IMR-90 (cell line): Measurements from ENCODE around the gene CEP72. TPM values are rescaled to one million over a fixed set of nuclear protein-coding genes. Genes with fewer than 3 reads are reported as not detected.

Experiments
- ATAC-seq: fragments of 200-7000 bp; cut with Tn5 transposase; 2 replicates; pipeline ENCODE4 v1.9.1; 2020; ENCODE audit warnings: low read depth, mild to moderate bottlenecking, moderate library complexity
- BruUV-seq: library from RNA; stranded (reverse); fragments of 400-500 nt; replicated peaks from 2 replicates; lab custom pipeline; 2021; lab: Mats Ljungman, UMichigan
- CTCF ChIA-PET: fragments of 300-600 bp; formaldehyde crosslinking; extraction: SDS; loops from one replicate; lab custom pipeline; 2021; ENCODE audit warnings: antibody characterized with exemption; lab: Yijun Ruan, JAX
- POLR2A ChIA-PET: fragments of 300-600 bp; sonication (Branson Sonifier 250); formaldehyde crosslinking; loops from one replicate; lab custom pipeline; 2022; ENCODE audit warnings: antibody characterized with exemption; ENCODE audit not compliant: unreplicated experiment; lab: Charles Lee
- DNase-seq: peaks from one replicate; pipeline ENCODE4 v3.0.0; 2013
- H2AFZ ChIP-seq: replicated peaks from 2 replicates; pipeline ENCODE3; 2013; ENCODE audit warnings: low read length, mild to moderate bottlenecking; ENCODE audit not compliant: poor library complexity
- H2AK5ac ChIP-seq: 2 replicates; pipeline ENCODE4 v1.6.1; 2013; ENCODE audit warnings: low read depth, low read length, inconsistent platforms
- H2AK9ac ChIP-seq: replicated peaks from 2 replicates; pipeline ENCODE3; 2013; ENCODE audit warnings: mild to moderate bottlenecking, low read depth, low read length, moderate library complexity; ENCODE audit not compliant: poor library complexity
- H2BK120ac ChIP-seq: 2 replicates; pipeline ENCODE4 v1.6.1; 2013; ENCODE audit warnings: low read depth, low read length, inconsistent platforms
- H2BK15ac ChIP-seq: 3 replicates; pipeline ENCODE4 v1.6.1; 2013; ENCODE audit warnings: low read depth, low read length, inconsistent platforms
- H2BK20ac ChIP-seq: 2 replicates; pipeline ENCODE4 v1.6.1; 2013; ENCODE audit warnings: low read depth, mild to moderate bottlenecking, inconsistent platforms, low read length, moderate library complexity
- H2BK5ac ChIP-seq: 2 replicates; pipeline ENCODE4 v1.6.1; 2013; ENCODE audit warnings: mild to moderate bottlenecking, low read depth, low read length, inconsistent platforms; ENCODE audit not compliant: poor library complexity, severe bottlenecking
- H3K14ac ChIP-seq: replicated peaks from 2 replicates; pipeline ENCODE4 v1.6.1; 2013; ENCODE audit warnings: low read depth, low read length, inconsistent platforms
- H3K18ac ChIP-seq: 2 replicates; pipeline ENCODE4 v1.6.1; 2013; ENCODE audit warnings: low read depth, low read length, control low read depth
- H3K23ac ChIP-seq: 2 replicates; pipeline ENCODE4 v1.6.1; 2013; ENCODE audit warnings: low read depth, low read length, inconsistent platforms
- H3K27ac ChIP-seq: 2 replicates; pipeline ENCODE4 v1.5.1; 2013; ENCODE audit warnings: mild to moderate bottlenecking, control low read depth, low read length; ENCODE audit not compliant: insufficient read depth
- H3K27me3 ChIP-seq: 2 replicates; pipeline ENCODE4 v1.6.1; 2013; ENCODE audit warnings: low read length; ENCODE audit not compliant: control insufficient read depth, insufficient read depth
- H3K36me3 ChIP-seq: 2 replicates; pipeline ENCODE4 v1.6.1; 2013; ENCODE audit warnings: low read length, mixed read lengths; ENCODE audit not compliant: control insufficient read depth, insufficient read depth
- H3K4ac ChIP-seq: 2 replicates; pipeline ENCODE4 v1.6.1; 2013; ENCODE audit warnings: low read depth, low read length, inconsistent platforms
- H3K4me1 ChIP-seq: 2 replicates; pipeline ENCODE4 v1.6.1; 2013; ENCODE audit warnings: low read length, mixed read lengths; ENCODE audit not compliant: control insufficient read depth, insufficient read depth
- H3K4me2 ChIP-seq: 2 replicates; pipeline ENCODE4 v1.6.1; 2013; ENCODE audit warnings: low read depth, mild to moderate bottlenecking, control low read depth, low read length, moderate library complexity
- H3K4me3 ChIP-seq: 2 replicates; pipeline ENCODE4 v1.5.1; 2013; ENCODE audit warnings: low read depth, mild to moderate bottlenecking, control low read depth, low read length, moderate library complexity; ENCODE audit not compliant: insufficient read depth
- H3K56ac ChIP-seq: 2 replicates; pipeline ENCODE4 v1.6.1; 2013; ENCODE audit warnings: low read length, inconsistent platforms; ENCODE audit not compliant: insufficient read depth; ENCODE audit errors: extremely low read depth
- H3K79me1 ChIP-seq, 2 experiments: 2 replicates each; pipeline ENCODE4 v1.6.1; 2013; ENCODE audit warnings: low read length in 2 of 2, inconsistent platforms in 1 of 2, low read depth in 1 of 2
- H3K9ac ChIP-seq: 2 replicates; pipeline ENCODE4 v1.6.1; 2013; ENCODE audit warnings: low read depth, low read length, control low read depth
- H3K9me1 ChIP-seq: 2 replicates; pipeline ENCODE4 v1.6.1; 2013; ENCODE audit warnings: low read length, inconsistent platforms; ENCODE audit not compliant: insufficient read depth
- H3K9me3 ChIP-seq: 2 replicates; pipeline ENCODE4 v1.6.1; 2013; ENCODE audit warnings: low read length; ENCODE audit not compliant: control insufficient read depth, insufficient read depth
- H4K20me1 ChIP-seq: 2 replicates; pipeline ENCODE4 v1.6.1; 2013; ENCODE audit warnings: low read length, inconsistent platforms; ENCODE audit not compliant: insufficient read depth
- H4K5ac ChIP-seq: 2 replicates; pipeline ENCODE4 v1.6.1; 2013; ENCODE audit warnings: mild to moderate bottlenecking, low read depth, low read length, control low read depth
- H4K8ac ChIP-seq, 2 experiments: 2 replicates each; pipeline ENCODE4 v1.6.1; 2013; ENCODE audit warnings: low read depth in 2 of 2, low read length in 2 of 2, control low read depth in 1 of 2, inconsistent platforms in 1 of 2
- H4K91ac ChIP-seq: 2 replicates; pipeline ENCODE4 v1.6.1; 2013; ENCODE audit warnings: low read depth, low read length, inconsistent platforms; ENCODE audit not compliant: insufficient read depth
- BHLHE40 ChIP-seq: fragments of 150-350 bp; IDR thresholded peaks from 2 replicates; pipeline ENCODE4 v1.6.1; 2016; ENCODE audit warnings: mild to moderate bottlenecking, low read depth, low read length
- CHD1 ChIP-seq: IDR thresholded peaks from 2 replicates; pipeline ENCODE4 v1.6.1; 2012; ENCODE audit warnings: low read depth, low read length, improper control_type of control experiment
- CTCF ChIP-seq: conservative IDR thresholded peaks from 2 replicates; pipeline ENCODE4 v1.5.1; 2012; ENCODE audit warnings: mild to moderate bottlenecking, low read depth, low read length, improper control_type of control experiment
- ELK1 ChIP-seq: fragments of 150-350 bp; IDR thresholded peaks from 2 replicates; pipeline ENCODE4 v1.6.1; 2016; ENCODE audit warnings: low read depth, mild to moderate bottlenecking, low read length, moderate library complexity, borderline replicate concordance
- FOS ChIP-seq: fragments of 150-350 bp; IDR thresholded peaks from 2 replicates; pipeline ENCODE4 v1.6.1; 2016; ENCODE audit warnings: low read depth, low read length
- MAFK ChIP-seq: IDR thresholded peaks from 2 replicates; pipeline ENCODE4 v1.6.1; 2012; ENCODE audit warnings: low read depth, low read length, improper control_type of control experiment
- MAZ ChIP-seq: IDR thresholded peaks from 2 replicates; pipeline ENCODE4 v1.6.1; 2012; ENCODE audit warnings: low read depth, mild to moderate bottlenecking, low read length, improper control_type of control experiment, moderate library complexity, borderline replicate concordance
- MXI1 ChIP-seq: IDR thresholded peaks from 2 replicates; pipeline ENCODE4 v1.6.1; 2012; ENCODE audit warnings: low read depth, mild to moderate bottlenecking, low read length, moderate library complexity, borderline replicate concordance
- NFE2L2 ChIP-seq: fragments of 150-350 bp; IDR thresholded peaks from 2 replicates; pipeline ENCODE4 v1.6.1; 2016; ENCODE audit warnings: low read depth, mild to moderate bottlenecking, low read length
- POLR2A ChIP-seq: IDR thresholded peaks from 2 replicates; pipeline ENCODE4 v1.6.1; 2012; ENCODE audit warnings: mild to moderate bottlenecking, low read depth, low read length
- RAD21 ChIP-seq: IDR thresholded peaks from 2 replicates; pipeline ENCODE4 v1.6.1; 2012; ENCODE audit warnings: low read length, improper control_type of control experiment
- RCOR1 ChIP-seq: IDR thresholded peaks from 2 replicates; pipeline ENCODE4 v1.6.1; 2012; ENCODE audit warnings: mild to moderate bottlenecking, low read length, improper control_type of control experiment; ENCODE audit not compliant: insufficient replicate concordance
- SMC3 ChIP-seq: fragments of 150-350 bp; IDR thresholded peaks from 2 replicates; pipeline ENCODE4 v1.6.1; 2016; ENCODE audit warnings: low read depth, mild to moderate bottlenecking, antibody characterized with exemption, low read length, moderate library complexity
- USF2 ChIP-seq: fragments of 150-350 bp; IDR thresholded peaks from 2 replicates; pipeline ENCODE4 v1.6.1; 2017; ENCODE audit warnings: mild to moderate bottlenecking, antibody characterized with exemption, low read length, low read depth
- WGBS, 2 experiments: methylation state at CpG; one replicate each; pipeline versions ENCODE4 v1.1.5 to v1.1.7; 2013; ENCODE audit warnings: missing lambda C conversion rate in 2 of 2; ENCODE audit not compliant: insufficient read length in 1 of 2; ENCODE audit errors: extremely low coverage in 2 of 2; 5-methylcytosine and 5-hydroxymethylcytosine counted together
- dilution Hi-C: fragments of 300-500 bp; cut with HindIII; formaldehyde crosslinking; loops from one replicate; pipeline ENCODE4 v1.14.3; 2018; ENCODE audit warnings: low sequenced_read_pairs; ENCODE audit not compliant: unreplicated experiment
- in situ Hi-C: fragments of 300-500 bp; cut with MboI; formaldehyde crosslinking; loops from 3 replicates; pipeline ENCODE4 v1.14.3; 2019; ENCODE audit warnings: low sequenced_read_pairs, inconsistent platforms, mixed read lengths
- intact Hi-C: fragments of 100-400 bp; cut with micrococcal nuclease; formaldehyde crosslinking; loops from 2 replicates; pipeline ENCODE4 v1.10.0; 2022
- polyA plus RNA-seq, 3 experiments: library from polyadenylated mRNA; depleted of rRNA; stranded (reverse); fragments of >200 nt; gene quantifications; 2 replicates each; pipeline ENCODE4 v1.2.3, GENCODE V29; 2012; ENCODE audit warnings: low replicate concordance in 1 of 3
- total RNA-seq: library from RNA; depleted of rRNA; stranded (reverse); fragments of >200 nt; gene quantifications from 2 replicates; pipeline ENCODE4 v1.2.3, GENCODE V29; 2012

Gene CEP72
- total and polyA plus RNA-seq, 2 of the 4 experiments (the other 2 are of a cell fraction), result 2.9 to 4.3 TPM

- Histone ChIP-seq H3K14ac (no peak overlapping the region), H3K4me1 (no peaks in the 10 kb centered on the region), H3K27ac (no peak overlapping the region), H4K5ac (no peak overlapping the region), H3K4me3 (no peak overlapping the region), H3K4me2 (no peak overlapping the region), H3K79me1 (no peaks in the 10 kb centered on the region), H3K23ac (no peak overlapping the region), H3K56ac (no peak overlapping the region), H3K9me3 (no peaks in the 10 kb centered on the region), H2BK120ac (no peak overlapping the region), H2AFZ (peak overlapping the region; percentile 3), H4K8ac (no peak overlapping the region), H3K9me1 (no peaks in the 10 kb centered on the region), H3K27me3 (peaks cover 48% of the 10 kb centered on the region), H2AK9ac (no peak overlapping the region), H3K9ac (no peak overlapping the region), H2BK5ac (no peak overlapping the region), H4K91ac (no peak overlapping the region), H3K4ac (no peak overlapping the region), H2BK15ac (no peak overlapping the region), H3K36me3 (no peaks in the 10 kb centered on the region), H2BK20ac (no peak overlapping the region), H4K20me1 (no peaks in the 10 kb centered on the region), H3K18ac (no peak overlapping the region), H2AK5ac (no peak overlapping the region)
- intact Hi-C loops (no loop called here), in situ Hi-C loops (no loop called here), dilution Hi-C loops (no loop called here)
- 43% methylated on average over 12 of the region's 32 CpGs; no CpG with 5 or more reads in 1 of the 2 experiments for WGBS, 2 experiments
- ATAC-seq (no peak), DNase-seq (no peak)
- no TSS peak for BruUV-seq
- CTCF ChIA-PET, result no interaction called here
- no peak for TF ChIP-seq MXI1
- TF ChIP-seq RAD21, result no peak
- TF ChIP-seq MAFK, result no peak
- no peak for TF ChIP-seq CHD1
- TF ChIP-seq CTCF, result no peak
- TF ChIP-seq USF2, result no peak
- no peak for TF ChIP-seq SMC3
- no peak for TF ChIP-seq ELK1
- no peak for TF ChIP-seq POLR2A
- no peak for TF ChIP-seq NFE2L2
- TF ChIP-seq MAZ, result no peak
- no peak for TF ChIP-seq RCOR1
- TF ChIP-seq BHLHE40, result no peak
- TF ChIP-seq FOS, result no peak
- POLR2A ChIA-PET, result no interaction called here
These were observed 8.8 kb upstream of the CEP72 start for GRCh38 chr5:603081-603998.
